A673 (cell line): ENCODE measurements around the gene ATF6.

ENCODE experiments used
- EZH2 ChIP-seq: fragments of 200-600 bp; sonication (generic); IDR thresholded peaks from 2 replicates; pipeline ENCODE4 v1.6.1; 2017; ENCODE audit warnings: borderline replicate concordance, low read depth, mild to moderate bottlenecking, mixed read lengths, antibody characterized with exemption, low read length; ENCODE audit not compliant: poor library complexity, severe bottlenecking
- TF ChIP-seq, protein P1 (sequence below): fragments of 300-800, 200-600 bp; sonication (generic); conservative IDR thresholded peaks from 2 replicates; pipeline ENCODE4 v1.5.1; 2017; ENCODE audit warnings: low read depth, mild to moderate bottlenecking, antibody characterized with exemption, low read length, moderate library complexity, mixed read lengths

DNA sequence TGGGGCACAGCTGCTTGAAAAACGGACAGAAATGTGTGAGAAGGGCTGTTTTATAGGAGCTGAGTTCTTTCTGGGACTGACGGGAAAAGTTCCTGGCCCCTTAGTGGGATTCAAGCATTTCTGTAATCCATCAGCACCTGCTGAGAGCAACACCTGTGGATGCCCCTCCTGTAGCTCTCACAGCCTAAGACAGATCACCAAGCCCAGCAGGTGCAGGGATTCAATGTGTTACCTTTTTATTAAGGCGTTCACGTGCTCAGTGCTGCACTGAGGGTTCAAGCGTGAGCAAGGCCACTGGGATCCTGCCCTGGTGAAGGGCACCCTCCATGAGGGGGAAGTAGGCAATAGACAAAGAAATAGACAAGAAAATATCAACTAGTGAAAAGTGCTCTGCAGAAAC, 242.7 kb downstream of the ATF6 start:
- no peak for TF ChIP-seq EZH2
- TF ChIP-seq, protein P1, sequence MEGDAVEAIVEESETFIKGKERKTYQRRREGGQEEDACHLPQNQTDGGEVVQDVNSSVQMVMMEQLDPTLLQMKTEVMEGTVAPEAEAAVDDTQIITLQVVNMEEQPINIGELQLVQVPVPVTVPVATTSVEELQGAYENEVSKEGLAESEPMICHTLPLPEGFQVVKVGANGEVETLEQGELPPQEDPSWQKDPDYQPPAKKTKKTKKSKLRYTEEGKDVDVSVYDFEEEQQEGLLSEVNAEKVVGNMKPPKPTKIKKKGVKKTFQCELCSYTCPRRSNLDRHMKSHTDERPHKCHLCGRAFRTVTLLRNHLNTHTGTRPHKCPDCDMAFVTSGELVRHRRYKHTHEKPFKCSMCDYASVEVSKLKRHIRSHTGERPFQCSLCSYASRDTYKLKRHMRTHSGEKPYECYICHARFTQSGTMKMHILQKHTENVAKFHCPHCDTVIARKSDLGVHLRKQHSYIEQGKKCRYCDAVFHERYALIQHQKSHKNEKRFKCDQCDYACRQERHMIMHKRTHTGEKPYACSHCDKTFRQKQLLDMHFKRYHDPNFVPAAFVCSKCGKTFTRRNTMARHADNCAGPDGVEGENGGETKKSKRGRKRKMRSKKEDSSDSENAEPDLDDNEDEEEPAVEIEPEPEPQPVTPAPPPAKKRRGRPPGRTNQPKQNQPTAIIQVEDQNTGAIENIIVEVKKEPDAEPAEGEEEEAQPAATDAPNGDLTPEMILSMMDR = no peak
